ENCODE results near the gene CDC42SE2. TPM values are rescaled to one million over a fixed set of nuclear protein-coding genes. Genes with fewer than 3 reads are reported as not detected.

Gene CDC42SE2
- total RNA-seq, 1 experiment from 2014 or later: 46.1 TPM

DNA sequence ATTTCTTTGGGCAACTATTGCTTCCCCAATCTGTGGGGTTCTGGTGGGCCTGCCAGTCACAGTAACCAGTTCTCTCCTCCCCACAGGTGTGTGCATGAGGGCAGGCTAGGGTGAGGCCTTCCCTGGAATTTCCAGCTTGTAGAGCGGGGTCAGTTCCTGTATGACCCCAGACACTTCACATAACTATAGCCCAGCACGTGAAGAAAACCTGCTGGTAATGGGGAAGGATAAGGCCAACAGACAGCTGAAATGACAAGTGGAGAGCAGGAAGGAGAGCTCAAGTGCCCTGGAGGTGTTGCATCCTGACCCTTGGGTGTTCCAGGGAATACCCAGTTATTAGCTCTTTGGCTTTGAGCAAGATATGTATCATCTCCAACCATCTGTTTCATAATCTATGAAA lies 142.2 kb downstream of the CDC42SE2 start:
- in situ Hi-C loops (cut with HindIII; ENCODE audit: low pct_unique_long_range_greater_than_20kb, low sequenced_read_pairs): no loop called here

DNA sequence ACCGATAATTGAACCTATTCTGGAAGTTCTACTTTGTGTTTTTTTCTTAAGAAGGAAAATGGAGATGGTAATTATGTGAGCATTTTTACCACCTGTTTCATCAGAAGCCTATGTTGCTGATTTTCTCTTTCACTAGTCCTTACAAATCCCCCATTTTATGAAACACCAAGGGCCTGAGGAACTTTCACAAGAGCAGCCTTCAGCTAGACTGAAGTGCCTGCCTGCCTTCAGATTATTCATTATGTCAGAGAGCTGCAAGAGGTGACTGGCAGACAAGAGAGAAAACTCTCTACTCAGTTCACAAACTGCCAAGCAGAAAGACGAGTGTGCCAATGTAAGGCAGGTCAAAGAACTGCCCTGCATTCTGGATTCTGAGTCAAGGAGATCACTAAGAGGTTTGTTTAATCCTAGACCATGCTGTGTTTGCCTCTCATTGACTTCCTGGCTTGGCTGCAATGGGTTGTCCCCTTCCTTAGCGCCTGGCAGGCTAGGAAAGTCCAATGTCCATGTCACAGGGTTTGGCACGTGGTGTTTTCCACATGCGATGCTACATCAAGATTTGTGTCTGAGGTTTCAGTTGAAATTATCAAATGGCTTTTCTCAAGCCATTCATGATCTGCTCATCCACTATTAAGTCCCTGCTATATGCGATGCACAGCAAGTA lies 143.3 kb downstream of the CDC42SE2 start:
- CTCF ChIA-PET: no interaction called here
- Histone ChIP-seq H3K36me3 (ENCODE audit: control insufficient read depth, insufficient read depth, low read length) (no peaks in the 10 kb centered on the region), H3K9me3 (ENCODE audit: control insufficient read depth, insufficient read depth, low read depth, low read length) (no peaks in the 10 kb centered on the region), H3K27ac (ENCODE audit: low read length) (no peak overlapping the region), H3K27me3 (ENCODE audit: control insufficient read depth, insufficient read depth, low read length) (no peaks in the 10 kb centered on the region), H3K4me3 (ENCODE audit: low read depth in 2 of 2, low read length in 2 of 2) (no peak overlapping the region), H3K4me1 (ENCODE audit: control insufficient read depth, insufficient read depth, low read length) (no peaks in the 10 kb centered on the region)
- intact Hi-C loops (cut with micrococcal nuclease; ENCODE audit: unreplicated experiment): no loop called here
- DNase-seq (ENCODE audit: low read depth, low spot score) (no peak), ATAC-seq (no peak)
- POLR2A ChIA-PET: no interaction called here
- TF ChIP-seq, protein P1, sequence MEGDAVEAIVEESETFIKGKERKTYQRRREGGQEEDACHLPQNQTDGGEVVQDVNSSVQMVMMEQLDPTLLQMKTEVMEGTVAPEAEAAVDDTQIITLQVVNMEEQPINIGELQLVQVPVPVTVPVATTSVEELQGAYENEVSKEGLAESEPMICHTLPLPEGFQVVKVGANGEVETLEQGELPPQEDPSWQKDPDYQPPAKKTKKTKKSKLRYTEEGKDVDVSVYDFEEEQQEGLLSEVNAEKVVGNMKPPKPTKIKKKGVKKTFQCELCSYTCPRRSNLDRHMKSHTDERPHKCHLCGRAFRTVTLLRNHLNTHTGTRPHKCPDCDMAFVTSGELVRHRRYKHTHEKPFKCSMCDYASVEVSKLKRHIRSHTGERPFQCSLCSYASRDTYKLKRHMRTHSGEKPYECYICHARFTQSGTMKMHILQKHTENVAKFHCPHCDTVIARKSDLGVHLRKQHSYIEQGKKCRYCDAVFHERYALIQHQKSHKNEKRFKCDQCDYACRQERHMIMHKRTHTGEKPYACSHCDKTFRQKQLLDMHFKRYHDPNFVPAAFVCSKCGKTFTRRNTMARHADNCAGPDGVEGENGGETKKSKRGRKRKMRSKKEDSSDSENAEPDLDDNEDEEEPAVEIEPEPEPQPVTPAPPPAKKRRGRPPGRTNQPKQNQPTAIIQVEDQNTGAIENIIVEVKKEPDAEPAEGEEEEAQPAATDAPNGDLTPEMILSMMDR (IDR thresholded peaks at IDR 0.05): no peak
- TF ChIP-seq, protein P2, sequence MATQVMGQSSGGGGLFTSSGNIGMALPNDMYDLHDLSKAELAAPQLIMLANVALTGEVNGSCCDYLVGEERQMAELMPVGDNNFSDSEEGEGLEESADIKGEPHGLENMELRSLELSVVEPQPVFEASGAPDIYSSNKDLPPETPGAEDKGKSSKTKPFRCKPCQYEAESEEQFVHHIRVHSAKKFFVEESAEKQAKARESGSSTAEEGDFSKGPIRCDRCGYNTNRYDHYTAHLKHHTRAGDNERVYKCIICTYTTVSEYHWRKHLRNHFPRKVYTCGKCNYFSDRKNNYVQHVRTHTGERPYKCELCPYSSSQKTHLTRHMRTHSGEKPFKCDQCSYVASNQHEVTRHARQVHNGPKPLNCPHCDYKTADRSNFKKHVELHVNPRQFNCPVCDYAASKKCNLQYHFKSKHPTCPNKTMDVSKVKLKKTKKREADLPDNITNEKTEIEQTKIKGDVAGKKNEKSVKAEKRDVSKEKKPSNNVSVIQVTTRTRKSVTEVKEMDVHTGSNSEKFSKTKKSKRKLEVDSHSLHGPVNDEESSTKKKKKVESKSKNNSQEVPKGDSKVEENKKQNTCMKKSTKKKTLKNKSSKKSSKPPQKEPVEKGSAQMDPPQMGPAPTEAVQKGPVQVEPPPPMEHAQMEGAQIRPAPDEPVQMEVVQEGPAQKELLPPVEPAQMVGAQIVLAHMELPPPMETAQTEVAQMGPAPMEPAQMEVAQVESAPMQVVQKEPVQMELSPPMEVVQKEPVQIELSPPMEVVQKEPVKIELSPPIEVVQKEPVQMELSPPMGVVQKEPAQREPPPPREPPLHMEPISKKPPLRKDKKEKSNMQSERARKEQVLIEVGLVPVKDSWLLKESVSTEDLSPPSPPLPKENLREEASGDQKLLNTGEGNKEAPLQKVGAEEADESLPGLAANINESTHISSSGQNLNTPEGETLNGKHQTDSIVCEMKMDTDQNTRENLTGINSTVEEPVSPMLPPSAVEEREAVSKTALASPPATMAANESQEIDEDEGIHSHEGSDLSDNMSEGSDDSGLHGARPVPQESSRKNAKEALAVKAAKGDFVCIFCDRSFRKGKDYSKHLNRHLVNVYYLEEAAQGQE (IDR thresholded peaks at IDR 0.05; ENCODE audit: insufficient read depth in 1 of 2, low read depth in 2 of 2, low read length in 1 of 2): no peak
- TF ChIP-seq TCF7L2 (IDR thresholded peaks at IDR 0.05; ENCODE audit: low read depth, low read length): no peak
- no peak for TF ChIP-seq POLR2AphosphoS5 (IDR thresholded peaks at IDR 0.05; ENCODE audit: low read depth, low read length)
- TF ChIP-seq SIN3A (IDR thresholded peaks at IDR 0.05; ENCODE audit: borderline replicate concordance, insufficient read depth, low read depth, low read length): no peak
- in situ Hi-C loops (cut with HindIII; ENCODE audit: low pct_unique_long_range_greater_than_20kb, low sequenced_read_pairs): no loop called here
- BruUV-seq (replicated peaks): no TSS peak

More for the DNA sequence above, 142.2 kb downstream of the CDC42SE2 start:
- POLR2A ChIA-PET: no interaction called here
- H3K27ac ChIP-seq (ENCODE audit: low read length): no peak overlapping the region
- intact Hi-C loops (cut with micrococcal nuclease; ENCODE audit: unreplicated experiment): no loop called here
- no peaks in the 10 kb centered on the region for H3K9me3 ChIP-seq (ENCODE audit: control insufficient read depth, insufficient read depth, low read depth, low read length)
- no peak overlapping the region for H3K4me3 ChIP-seq (ENCODE audit: low read depth in 2 of 2, low read length in 2 of 2)
- DNase-seq (ENCODE audit: low read depth, low spot score) (no peak), ATAC-seq (0 out of 2 replicates have a peak, but pooled peaks have one; percentile 37)
- no peaks in the 10 kb centered on the region for H3K4me1 ChIP-seq (ENCODE audit: control insufficient read depth, insufficient read depth, low read length)
- TF ChIP-seq TCF7L2 (IDR thresholded peaks at IDR 0.05; ENCODE audit: low read depth, low read length) (no peak), POLR2AphosphoS5 (IDR thresholded peaks at IDR 0.05; ENCODE audit: low read depth, low read length) (no peak), SIN3A (IDR thresholded peaks at IDR 0.05; ENCODE audit: borderline replicate concordance, insufficient read depth, low read depth, low read length) (no peak)
- TF ChIP-seq, protein P2 (IDR thresholded peaks at IDR 0.05; ENCODE audit: insufficient read depth in 1 of 2, low read depth in 2 of 2, low read length in 1 of 2): no peak
- TF ChIP-seq, protein P1 (IDR thresholded peaks at IDR 0.05): no peak
- no peaks in the 10 kb centered on the region for H3K36me3 ChIP-seq (ENCODE audit: control insufficient read depth, insufficient read depth, low read length)
- BruUV-seq (replicated peaks): no TSS peak
- no peaks in the 10 kb centered on the region for H3K27me3 ChIP-seq (ENCODE audit: control insufficient read depth, insufficient read depth, low read length)
- CTCF ChIA-PET: no interaction called here
